Left lung (tissue), 10 donors: ENCODE results near the gene CD164L2. TPM values are rescaled to one million over a fixed set of nuclear protein-coding genes. Genes with fewer than 3 reads are reported as not detected.
A peak's percentile ranks its signal among the peaks of the same experiment; 100 is the strongest.
"Not testable (repeated sequence)": the region's sequence is repeated elsewhere in the genome, so short reads cannot be mapped to it uniquely, and the experiment has no call there.

Experiments used
- ATAC-seq: fragments of 200-7000 bp; cut with Tn5 transposase; one replicate; pipeline ENCODE4 v1.9.1; 2020; ENCODE audit warnings: moderate library complexity
- DNase-seq, 4 donors: peaks; one replicate each; pipeline ENCODE4 v3.0.0-alpha.2; 2013 to 2020
- H3K27ac ChIP-seq, 2 donors: fragments of 200-600 bp; sonication (generic) in 1 of 2; one replicate each; pipeline versions ENCODE4 v1.5.0 to v1.8.0; 2020 to 2021
- H3K27me3 ChIP-seq, 2 donors: fragments of 200-600 bp; sonication (generic) in 1 of 2; one replicate each; pipeline versions ENCODE4 v1.5.0 to v1.8.0; 2020 to 2021
- H3K36me3 ChIP-seq, 2 donors: fragments of 200-600 bp; sonication (generic) in 1 of 2; one replicate each; pipeline versions ENCODE4 v1.5.0 to v1.8.0; 2020 to 2021
- H3K4me1 ChIP-seq, 2 donors: fragments of 200-600 bp; one replicate each; pipeline ENCODE4 v1.8.0; 2021
- H3K4me3 ChIP-seq, 2 donors: fragments of 200-600 bp; sonication (generic) in 1 of 2; one replicate each; pipeline versions ENCODE4 v1.5.0 to v1.8.0; 2020 to 2021; ENCODE audit warnings: mild to moderate bottlenecking in 1 of 2
- H3K9me3 ChIP-seq, 2 donors: fragments of 200-600 bp; sonication (generic) in 1 of 2; one replicate each; pipeline versions ENCODE4 v1.5.0 to v1.8.0; 2020 to 2021
- CTCF ChIP-seq, 2 donors: fragments of 200-600 bp; sonication (generic) in 1 of 2; IDR thresholded peaks; one replicate each; pipeline versions ENCODE4 v1.5.0 to v1.8.0; 2021; ENCODE audit warnings: antibody characterized with exemption in 2 of 2
- intact Hi-C, 2 donors: fragments of 100-400 bp; cut with DNase I; formaldehyde crosslinking; loops; one replicate each; pipeline versions ENCODE4 v1.11.2 to v1.14.2; 2022
- polyA plus RNA-seq, 6 donors: library from polyadenylated mRNA; unstranded; fragments of 120-200 nt; gene quantifications; one replicate each; pipeline ENCODE4 v1.2.1, GENCODE V29; 2013; ENCODE audit not compliant: insufficient read length in 6 of 6
- total RNA-seq, 2 donors: library from RNA; stranded (reverse); fragmentation: NEBNext Ultra II Directional; extraction: Animal tissue kit (Norgen Biotek cat#: 25700); gene quantifications; one replicate each; pipeline ENCODE4 v1.2.1, GENCODE V29; 2021
- donor health status: DM: no; HTN: yes; CAD: no.
- donor health status: DM: no; HTN: no; CAD: no.

Gene CD164L2
- total and polyA plus RNA-seq, 8 donors, result 0.33 to 5.9 (median 1.7) TPM

DNA sequence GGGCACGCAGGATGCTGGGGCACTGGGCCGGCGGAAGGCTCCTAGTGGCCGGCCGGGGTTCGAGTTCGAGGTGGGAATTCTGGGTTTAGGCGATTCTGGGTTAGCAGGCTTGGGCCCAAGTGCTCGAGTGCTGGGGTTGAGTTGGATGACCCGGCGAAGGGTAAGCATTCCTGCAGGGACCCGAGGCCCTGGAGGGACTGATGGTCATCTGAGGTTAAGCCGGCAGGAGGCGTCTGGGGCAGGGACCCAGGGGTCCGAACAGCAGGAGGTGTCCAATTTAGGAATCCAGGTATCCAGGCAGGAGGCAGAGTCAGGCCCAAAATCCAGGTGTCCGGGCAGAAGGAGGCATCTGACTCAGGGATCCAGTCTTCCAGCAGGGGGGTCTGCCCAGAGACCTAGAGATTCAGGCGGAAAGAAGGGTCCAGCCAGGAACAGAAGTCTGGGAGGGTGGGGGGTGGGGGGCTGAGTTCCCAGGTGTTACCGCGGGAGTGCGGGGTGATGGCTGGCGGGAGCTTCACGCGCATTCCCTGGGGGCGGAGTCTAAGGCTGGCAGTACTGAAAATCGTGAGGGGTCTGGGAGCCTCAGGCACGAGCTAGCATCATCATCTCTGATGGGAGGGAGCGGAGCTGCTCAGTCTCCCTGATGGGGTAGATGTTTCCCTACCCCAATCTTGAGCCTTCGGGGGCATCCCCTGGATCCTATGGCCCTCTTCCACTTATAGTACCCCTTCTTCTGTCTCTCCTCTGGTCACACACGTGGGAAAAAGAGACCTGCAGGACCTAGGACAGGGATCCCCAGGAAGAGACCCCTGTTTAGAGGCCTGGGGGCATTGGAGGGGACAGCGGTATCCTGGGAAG lies 9.9 kb upstream of the CD164L2 start:
- Histone ChIP-seq H3K4me3 (peak overlapping the region; percentile 32 to 50), H3K9me3 (no peaks in the 10 kb centered on the region), H3K27me3 (peaks cover 0 to 15% of the 10 kb centered on the region in 2 donors), H3K27ac (no peak overlapping the region), H3K36me3 (no peaks in the 10 kb centered on the region), H3K4me1 (peaks cover 9 to 32% of the 10 kb centered on the region in 2 donors)
- DNase-seq (no peak), ATAC-seq (no peak)
- no peak for TF ChIP-seq CTCF (IDR thresholded peaks at IDR 0.05)
- intact Hi-C loops, result loop anchor here (5.0 to 10.0 kb wide), 3 partner anchors 36 to 96 kb away; no protein-coding TSS in a partner anchor

DNA sequence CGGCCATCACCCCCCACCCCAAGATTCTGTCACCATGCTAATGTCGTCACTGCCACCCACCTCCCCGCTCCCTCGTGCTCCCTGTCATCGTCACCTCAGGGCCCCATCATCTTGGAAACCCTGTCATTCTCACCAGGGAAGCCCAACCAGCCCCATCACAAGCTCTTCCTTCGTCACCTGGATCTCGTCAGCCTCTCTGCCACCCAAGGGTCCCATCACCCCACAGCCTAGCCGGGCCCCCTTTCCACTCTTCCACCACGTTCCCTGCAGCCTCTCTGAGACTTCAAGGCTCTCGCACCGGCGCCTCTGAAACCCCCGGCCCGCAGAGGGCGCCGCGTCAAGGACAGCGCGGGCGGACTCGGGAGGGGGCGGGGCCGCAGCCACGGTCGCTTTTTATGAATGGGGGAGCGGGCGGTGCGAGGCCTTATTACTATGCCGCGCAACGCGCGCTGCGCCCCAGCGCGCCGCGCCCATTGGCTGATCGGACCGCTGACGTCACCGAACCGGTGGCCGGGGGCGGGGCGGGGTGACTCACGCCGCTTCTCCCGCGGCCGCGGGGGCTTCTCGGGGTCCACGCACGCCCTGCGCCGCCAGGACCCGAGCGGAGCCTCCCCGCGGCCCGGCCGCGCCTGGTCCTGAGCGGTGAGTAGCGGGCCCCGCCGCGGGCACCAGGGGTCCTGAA lies 9.1 kb upstream of the CD164L2 start, which contains the start of gene GPR3:
GPR3 (plus strand) TSS at position 527 of the 682 bp plus-strand sequence. CDS start 1,177 bp downstream, outside the sequence.
- Histone ChIP-seq H3K27ac (peak within 1 kb of the TSS; percentile 7 to 41), H3K4me3 (peak within 1 kb of the TSS; percentile 32 to 50), H3K4me1 (peaks cover 9 to 32% of the 10 kb centered on the region in 2 donors), H3K36me3 (no peaks in the 10 kb centered on the region), H3K9me3 (no peaks in the 10 kb centered on the region), H3K27me3 (peaks cover 0 to 15% of the 10 kb centered on the region in 2 donors)
- TF ChIP-seq CTCF (IDR thresholded peaks at IDR 0.05), result no peak
- DNase-seq (peak; percentile 61 to 94 (median 88)), ATAC-seq (peak; percentile 91)
- intact Hi-C loops, result loop anchor here (5.0 to 10.0 kb wide), 3 partner anchors 35 to 95 kb away; no protein-coding TSS in a partner anchor

- Histone ChIP-seq H3K4me3 (peak overlapping the region in 1 of 2 donors; percentile 50), H3K36me3 (no peaks in the 10 kb centered on the region), H3K27me3 (peaks cover 0 to 15% of the 10 kb centered on the region in 2 donors), H3K27ac (peak overlapping the region; percentile 7 to 41), H3K4me1 (peaks cover 9 to 32% of the 10 kb centered on the region in 2 donors), H3K9me3 (no peaks in the 10 kb centered on the region)
- intact Hi-C loops, result loop anchor here (5.0 to 10.0 kb wide), 3 partner anchors 34 to 94 kb away; no protein-coding TSS in a partner anchor
- DNase-seq (peak in 2 of 4 donors; percentile 67 to 72), ATAC-seq (peak; percentile 62)
- TF ChIP-seq CTCF (IDR thresholded peaks at IDR 0.05), result no peak
These were observed 8.5 kb upstream of the CD164L2 start for GRCh38 chr1:27391511-27392095.

- no peaks in the 10 kb centered on the region for H3K9me3 ChIP-seq
- peak; percentile 79 to 93 for TF ChIP-seq CTCF (IDR thresholded peaks at IDR 0.05)
- H3K27ac ChIP-seq, result peak overlapping the region in 1 of 2 donors; percentile 50
- H3K4me1 ChIP-seq, result peaks cover 9 to 23% of the 10 kb centered on the region in 2 donors
- intact Hi-C loops, result loop anchor here in 1 of 2 donors (10.0 kb wide), 1 partner anchor 284 kb away; no protein-coding TSS in a partner anchor
- peaks cover 0 to 15% of the 10 kb centered on the region in 2 donors for H3K27me3 ChIP-seq
- H3K4me3 ChIP-seq, result no peak overlapping the region
- H3K36me3 ChIP-seq, result no peaks in the 10 kb centered on the region
- peak; percentile 60 for ATAC-seq
- peak in 2 of 4 donors; percentile 49 to 66 for DNase-seq
These were observed 5.3 kb upstream of the CD164L2 start for GRCh38 chr1:27388337-27389005.

DNA sequence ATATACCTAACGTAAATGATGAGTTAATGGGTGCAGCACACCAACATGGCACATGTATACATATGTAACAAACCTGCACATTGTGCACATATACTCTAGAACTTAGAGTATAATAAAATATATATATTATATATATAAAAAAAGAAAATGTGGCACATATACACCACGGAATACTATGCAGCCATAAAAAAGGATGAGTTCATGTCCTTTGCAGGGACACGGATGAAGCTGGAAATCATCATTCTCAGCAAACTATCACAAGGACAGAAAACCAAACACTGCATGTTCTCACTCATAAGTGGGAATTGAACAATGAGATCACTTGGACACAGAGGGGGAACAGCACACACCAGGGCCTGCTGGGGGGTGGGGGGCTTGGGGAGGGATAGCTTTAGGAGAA lies 1.7 kb upstream of the CD164L2 start:
- not testable (repeated sequence) for ATAC-seq, H3K36me3 ChIP-seq, DNase-seq, H3K27ac ChIP-seq, H3K9me3 ChIP-seq, H3K4me3 ChIP-seq
- intact Hi-C loops, result loop anchor here in 1 of 2 donors (10.0 kb wide), 1 partner anchor 280 kb away; no protein-coding TSS in a partner anchor
- Histone ChIP-seq H3K27me3 (peaks cover 0 to 10% of the 10 kb centered on the region in 2 donors), H3K4me1 (peaks cover 3 to 23% of the 10 kb centered on the region in 2 donors)
